Peyer's patch (tissue), 4 donors: Measurements from ENCODE around the gene KYNU. TPM values are rescaled to one million over a fixed set of nuclear protein-coding genes. Genes with fewer than 3 reads are reported as not detected.

Experiments used
- DNase-seq, 3 donors: peaks; one replicate each; pipeline ENCODE4 v3.0.0-alpha.2; 2017 to 2019
- H3K27ac ChIP-seq, 4 donors: fragments of 200-600 bp; sonication (generic); one replicate each; pipeline ENCODE4 v1.5.1; 2016 to 2019
- H3K27me3 ChIP-seq, 2 donors: fragments of 200-600 bp; sonication (generic); one replicate each; pipeline ENCODE4 v1.5.1; 2019
- H3K36me3 ChIP-seq, 3 donors: fragments of 200-600 bp; sonication (generic); one replicate each; pipeline ENCODE4 v1.5.1; 2016 to 2019
- H3K4me1 ChIP-seq, 4 donors: fragments of 200-600 bp; sonication (generic); one replicate each; pipeline ENCODE4 v1.5.1; 2016 to 2019
- H3K4me3 ChIP-seq, 4 donors: fragments of 200-600 bp; sonication (generic); 1 replicate in 3 of 4; 2 replicates in 1 of 4; pipeline ENCODE4 v1.5.1; 2016 to 2019; ENCODE audit warnings: mild to moderate bottlenecking in 1 of 4
- H3K9me3 ChIP-seq, 4 donors: fragments of 200-600 bp; sonication (generic); one replicate each; pipeline ENCODE4 v1.5.1; 2016 to 2019; ENCODE audit warnings: mild to moderate bottlenecking in 1 of 4
- POLR2A ChIP-seq, 2 donors: fragments of 450-650 bp; IDR thresholded peaks; one replicate each; pipeline ENCODE4 v1.5.1; 2017; ENCODE audit warnings: antibody characterized with exemption in 2 of 2, mild to moderate bottlenecking in 2 of 2, moderate library complexity in 2 of 2
- total RNA-seq, 4 donors: library from RNA; depleted of rRNA; stranded (reverse); fragments of >200 nt; gene quantifications; one replicate each; pipeline ENCODE4 v1.1.0, GENCODE V29; 2016
- TF ChIP-seq, protein P1 (sequence below), 6 experiments: fragments of 450-650 bp in 4 of 6; fragments of 200-600 bp in 2 of 6; sonication (generic) in 1 of 6; IDR thresholded peaks; one replicate each; pipeline ENCODE4 v1.5.1; 2017 to 2019; ENCODE audit warnings: antibody characterized with exemption in 6 of 6, mild to moderate bottlenecking in 3 of 6, moderate library complexity in 1 of 6

The KYNU gene
- total RNA-seq, 4 donors from 2014 or later, result 0.53 to 25.6 (median 2.5) TPM

DNA sequence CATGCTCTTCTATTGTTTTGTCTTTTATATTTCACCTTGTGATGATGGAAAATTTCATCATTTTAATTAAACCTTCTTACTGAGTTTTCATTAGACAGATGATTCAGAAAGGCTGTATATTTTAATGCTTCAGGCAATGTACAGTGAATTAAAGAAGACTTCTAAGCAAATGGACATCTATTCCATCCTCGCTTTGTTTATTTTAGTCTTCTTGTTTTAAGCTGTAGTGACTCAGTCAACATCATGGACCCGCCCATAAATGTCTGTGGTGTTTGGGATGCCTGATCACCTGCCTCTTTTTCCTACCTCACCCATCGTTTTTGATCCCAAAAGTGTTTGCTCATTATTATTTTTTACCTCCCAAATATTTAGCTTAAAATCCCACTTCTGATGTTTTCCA, 43.1 kb downstream of the KYNU start:
- no peaks in the 10 kb centered on the region for H3K27me3 ChIP-seq
- no peaks in the 10 kb centered on the region for H3K9me3 ChIP-seq
- no peak overlapping the region for H3K27ac ChIP-seq
- no peak for DNase-seq
- no peaks in the 10 kb centered on the region for H3K4me1 ChIP-seq
- no peak overlapping the region for H3K4me3 ChIP-seq
- no peaks in the 10 kb centered on the region for H3K36me3 ChIP-seq
- TF ChIP-seq, protein P1, sequence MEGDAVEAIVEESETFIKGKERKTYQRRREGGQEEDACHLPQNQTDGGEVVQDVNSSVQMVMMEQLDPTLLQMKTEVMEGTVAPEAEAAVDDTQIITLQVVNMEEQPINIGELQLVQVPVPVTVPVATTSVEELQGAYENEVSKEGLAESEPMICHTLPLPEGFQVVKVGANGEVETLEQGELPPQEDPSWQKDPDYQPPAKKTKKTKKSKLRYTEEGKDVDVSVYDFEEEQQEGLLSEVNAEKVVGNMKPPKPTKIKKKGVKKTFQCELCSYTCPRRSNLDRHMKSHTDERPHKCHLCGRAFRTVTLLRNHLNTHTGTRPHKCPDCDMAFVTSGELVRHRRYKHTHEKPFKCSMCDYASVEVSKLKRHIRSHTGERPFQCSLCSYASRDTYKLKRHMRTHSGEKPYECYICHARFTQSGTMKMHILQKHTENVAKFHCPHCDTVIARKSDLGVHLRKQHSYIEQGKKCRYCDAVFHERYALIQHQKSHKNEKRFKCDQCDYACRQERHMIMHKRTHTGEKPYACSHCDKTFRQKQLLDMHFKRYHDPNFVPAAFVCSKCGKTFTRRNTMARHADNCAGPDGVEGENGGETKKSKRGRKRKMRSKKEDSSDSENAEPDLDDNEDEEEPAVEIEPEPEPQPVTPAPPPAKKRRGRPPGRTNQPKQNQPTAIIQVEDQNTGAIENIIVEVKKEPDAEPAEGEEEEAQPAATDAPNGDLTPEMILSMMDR (IDR thresholded peaks at IDR 0.05), result no peak
- TF ChIP-seq POLR2A (IDR thresholded peaks at IDR 0.05), result no peak

DNA sequence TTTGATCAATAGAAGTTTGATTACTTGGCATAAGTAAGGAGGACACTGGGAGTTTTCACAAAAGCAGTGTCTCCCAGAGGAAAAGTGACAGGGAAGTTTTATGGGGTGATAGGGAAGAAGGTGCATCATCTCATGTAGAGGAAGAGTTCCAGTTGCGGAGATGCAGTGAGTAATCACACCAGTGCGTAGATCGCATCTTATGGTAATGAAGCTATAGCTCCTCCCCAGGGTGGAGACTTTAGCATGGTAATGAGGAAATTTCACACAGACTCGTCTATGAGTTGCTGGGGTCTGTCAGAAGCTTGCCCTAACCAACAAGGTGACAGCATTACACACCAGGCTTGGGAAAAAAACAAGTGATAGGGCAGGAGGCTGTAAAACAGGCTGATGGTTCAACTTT, 49.0 kb downstream of the KYNU start:
- H3K4me3 ChIP-seq, result no peak overlapping the region
- no peak for TF ChIP-seq POLR2A (IDR thresholded peaks at IDR 0.05)
- TF ChIP-seq, protein P1 (IDR thresholded peaks at IDR 0.05), result no peak
- no peaks in the 10 kb centered on the region for H3K27me3 ChIP-seq
- H3K36me3 ChIP-seq, result no peaks in the 10 kb centered on the region
- DNase-seq, result no peak
- no peak overlapping the region for H3K27ac ChIP-seq
- no peaks in the 10 kb centered on the region for H3K9me3 ChIP-seq
- no peaks in the 10 kb centered on the region for H3K4me1 ChIP-seq

DNA sequence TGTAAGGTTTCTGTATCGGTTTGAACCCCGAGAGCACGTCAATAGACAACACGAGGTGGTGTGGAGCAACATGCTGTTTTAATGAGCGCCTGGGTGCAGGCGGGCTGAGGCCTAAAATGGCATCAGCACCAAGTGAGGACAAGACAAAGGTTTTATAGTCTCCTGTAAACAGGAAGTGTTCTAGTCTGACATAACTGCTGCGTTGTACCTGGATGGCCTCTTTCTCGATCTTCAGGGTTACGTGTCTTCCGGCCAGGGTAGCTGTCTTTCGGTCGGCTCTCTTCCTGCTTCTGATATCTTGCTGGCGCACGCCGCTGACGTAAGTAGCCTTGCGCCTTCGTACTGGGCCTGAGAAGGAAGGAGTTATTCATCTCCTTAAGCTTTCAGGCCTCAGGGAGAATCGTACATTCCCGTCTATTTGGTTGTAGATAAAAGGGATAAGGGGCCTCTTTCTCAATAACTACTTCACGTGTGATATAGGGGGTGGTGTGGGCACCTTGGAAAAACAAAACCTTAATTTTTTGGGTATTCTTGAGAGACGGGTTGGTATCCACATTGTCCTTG, 53.5 kb downstream of the KYNU start:
- Histone ChIP-seq H3K9me3 (no peaks in the 10 kb centered on the region), H3K27me3 (no peaks in the 10 kb centered on the region), H3K27ac (no peak overlapping the region), H3K4me3 (no peak overlapping the region), H3K36me3 (no peaks in the 10 kb centered on the region), H3K4me1 (no peaks in the 10 kb centered on the region)
- no peak for DNase-seq
- TF ChIP-seq, protein P1 (IDR thresholded peaks at IDR 0.05), result no peak

DNA sequence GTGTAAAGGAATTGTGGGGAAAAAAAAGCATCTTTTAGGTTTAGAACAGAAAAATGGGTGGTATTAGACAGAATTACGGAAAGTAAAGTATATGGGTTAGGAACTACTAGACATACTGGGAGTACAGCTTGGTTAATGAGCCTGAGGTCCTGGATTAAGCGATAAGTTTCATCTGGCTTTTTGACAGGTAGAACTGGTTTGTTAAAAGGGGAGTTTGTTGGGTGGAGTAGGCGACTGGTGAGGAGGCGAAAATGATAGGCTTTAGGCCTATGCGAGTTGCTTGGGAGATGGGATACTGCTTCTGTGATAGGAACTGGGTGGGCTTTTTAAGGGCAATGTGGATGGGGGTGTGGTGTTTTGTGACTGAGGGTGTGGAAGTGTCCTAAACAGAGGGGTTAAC, 56.5 kb downstream of the KYNU start:
- Histone ChIP-seq H3K9me3 (no peaks in the 10 kb centered on the region), H3K4me3 (no peak overlapping the region), H3K4me1 (no peaks in the 10 kb centered on the region), H3K27me3 (no peaks in the 10 kb centered on the region), H3K36me3 (no peaks in the 10 kb centered on the region), H3K27ac (no peak overlapping the region)
- DNase-seq, result no peak
- TF ChIP-seq, protein P1 (IDR thresholded peaks at IDR 0.05), result no peak
- TF ChIP-seq POLR2A (IDR thresholded peaks at IDR 0.05), result no peak

DNA sequence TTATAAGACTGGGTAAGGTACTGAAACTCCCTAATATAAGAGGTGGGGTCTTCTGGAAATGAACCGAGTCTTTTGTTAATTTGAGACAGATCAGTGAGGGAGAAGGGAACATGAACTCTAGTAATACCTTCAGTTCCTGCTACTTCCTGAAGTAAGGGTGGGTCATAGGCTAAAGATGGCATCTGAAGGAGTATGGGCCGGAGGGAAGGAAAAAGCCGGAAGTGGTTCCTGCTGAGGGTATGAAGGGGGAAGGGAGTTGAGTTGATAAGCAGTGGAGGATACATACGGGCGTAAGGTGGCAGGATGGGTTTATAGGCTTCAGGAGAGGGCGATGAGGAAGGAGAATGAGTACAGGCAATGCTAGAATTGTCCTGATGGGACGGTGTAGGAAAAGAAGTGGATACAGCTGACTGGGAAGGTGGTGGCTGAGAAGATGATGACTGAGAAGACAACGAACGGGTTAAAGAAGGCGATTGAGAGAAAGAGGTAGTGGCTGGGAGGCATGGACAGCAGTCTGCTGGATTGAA, 58.2 kb downstream of the KYNU start:
- no peaks in the 10 kb centered on the region for H3K27me3 ChIP-seq

More for the DNA sequence above, 58.2 kb downstream of the KYNU start:
- no peak overlapping the region for H3K27ac ChIP-seq
- no peak for DNase-seq
- TF ChIP-seq, protein P1 (IDR thresholded peaks at IDR 0.05), result no peak
- TF ChIP-seq POLR2A (IDR thresholded peaks at IDR 0.05), result no peak
- H3K9me3 ChIP-seq, result no peaks in the 10 kb centered on the region
- H3K4me3 ChIP-seq, result no peak overlapping the region
- H3K36me3 ChIP-seq, result no peaks in the 10 kb centered on the region
- H3K4me1 ChIP-seq, result no peaks in the 10 kb centered on the region
